Bronchial epithelial cell (primary cell): ENCODE data around the gene RGS10. TPM values are rescaled to one million over a fixed set of nuclear protein-coding genes. Genes with fewer than 3 reads are reported as not detected.

Source experiments
- DNase-seq: peaks from one replicate; pipeline ENCODE4 v3.0.0-alpha.2; 2010; ENCODE audit warnings: low read depth
- FAIRE-seq: peaks from 2 replicates; lab custom pipeline; 2011; peaks lifted over from hg19 to GRCh38; lab: Jason Lieb, UNC
- H3K27me3 ChIP-seq: 2 replicates; pipeline ENCODE4 v1.5.1; 2011; ENCODE audit warnings: low read length; ENCODE audit not compliant: control insufficient read depth, insufficient read depth
- H3K36me3 ChIP-seq: 2 replicates; pipeline ENCODE4 v1.5.1; 2011; ENCODE audit warnings: low read length; ENCODE audit not compliant: control insufficient read depth, insufficient read depth
- H3K4me3 ChIP-seq: 2 replicates; pipeline ENCODE4 v1.5.1; 2011; ENCODE audit warnings: mild to moderate bottlenecking, low read depth, low read length, control low read depth
- CTCF ChIP-seq: IDR thresholded peaks from 2 replicates; pipeline ENCODE4 v1.5.1; 2011; ENCODE audit warnings: mild to moderate bottlenecking, moderate library complexity, low read length, control low read depth, inconsistent platforms; ENCODE audit not compliant: insufficient read depth, severe bottlenecking
- total RNA-seq: library from RNA; depleted of rRNA; stranded (reverse); fragments of >200 nt; gene quantifications from 2 replicates; pipeline ENCODE4 v1.2.1, GENCODE V29; 2014

RGS10 gene
- total RNA-seq, 1 donor from 2014 or later = 35.5 TPM

GRCh38 chr10:119460369-119461195 is 81.9 kb downstream of the RGS10 start:
- no peak for FAIRE-seq

DNA sequence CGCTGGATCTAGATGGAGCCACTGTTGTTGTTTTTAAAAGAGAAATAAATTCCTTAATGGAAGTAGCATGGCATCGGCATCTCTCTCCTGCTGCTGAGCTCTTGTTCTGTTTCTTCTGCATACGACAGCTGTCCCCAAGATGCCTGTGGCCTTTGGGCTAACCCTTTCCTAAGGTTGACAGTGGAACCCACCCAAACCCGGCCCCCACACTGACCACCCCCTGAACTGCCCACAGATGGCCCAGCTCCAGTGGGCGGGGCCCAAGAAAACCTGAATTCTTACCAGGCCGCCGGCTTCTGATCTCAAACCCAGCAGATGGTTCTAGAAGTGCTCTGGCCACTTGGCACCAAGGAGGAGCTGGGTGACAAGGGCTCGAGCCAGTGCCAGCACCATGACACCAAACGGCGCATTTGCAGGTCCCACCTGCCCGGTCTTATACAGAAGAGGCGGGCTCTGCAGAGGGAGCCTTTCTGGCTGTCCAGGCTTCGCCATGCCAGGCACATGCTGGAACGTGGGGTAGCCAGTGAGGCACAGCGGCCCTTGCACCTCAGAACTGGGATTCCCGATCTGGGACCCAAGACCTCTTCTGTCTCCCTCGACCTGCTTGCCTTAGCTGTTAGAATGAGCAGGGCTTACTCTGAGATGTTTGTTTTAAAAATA is 82.7 kb downstream of the RGS10 start:
- Histone ChIP-seq H3K36me3 (no peaks in the 10 kb centered on the region), H3K27me3 (no peaks in the 10 kb centered on the region), H3K4me3 (no peak overlapping the region)
- FAIRE-seq (no peak), DNase-seq (no peak)
- TF ChIP-seq CTCF = no peak

More at GRCh38 chr10:119460369-119461195, 81.9 kb downstream of the RGS10 start:
- Histone ChIP-seq H3K27me3 (no peaks in the 10 kb centered on the region), H3K36me3 (no peaks in the 10 kb centered on the region), H3K4me3 (no peak overlapping the region)
- no peak for DNase-seq
- no peak for TF ChIP-seq CTCF

- DNase-seq (no peak), FAIRE-seq (no peak)
- no peak for TF ChIP-seq CTCF
- no peak overlapping the region for H3K4me3 ChIP-seq
- no peaks in the 10 kb centered on the region for H3K27me3 ChIP-seq
- H3K36me3 ChIP-seq = no peaks in the 10 kb centered on the region
Observed at GRCh38 chr10:119457966-119458766, 84.4 kb downstream of the RGS10 start.

GRCh38 chr10:119456435-119456810 is 86.1 kb downstream of the RGS10 start:
- Histone ChIP-seq H3K4me3 (no peak overlapping the region), H3K27me3 (no peaks in the 10 kb centered on the region), H3K36me3 (no peaks in the 10 kb centered on the region)
- no peak for FAIRE-seq
- no peak for TF ChIP-seq CTCF
- no peak for DNase-seq

DNA sequence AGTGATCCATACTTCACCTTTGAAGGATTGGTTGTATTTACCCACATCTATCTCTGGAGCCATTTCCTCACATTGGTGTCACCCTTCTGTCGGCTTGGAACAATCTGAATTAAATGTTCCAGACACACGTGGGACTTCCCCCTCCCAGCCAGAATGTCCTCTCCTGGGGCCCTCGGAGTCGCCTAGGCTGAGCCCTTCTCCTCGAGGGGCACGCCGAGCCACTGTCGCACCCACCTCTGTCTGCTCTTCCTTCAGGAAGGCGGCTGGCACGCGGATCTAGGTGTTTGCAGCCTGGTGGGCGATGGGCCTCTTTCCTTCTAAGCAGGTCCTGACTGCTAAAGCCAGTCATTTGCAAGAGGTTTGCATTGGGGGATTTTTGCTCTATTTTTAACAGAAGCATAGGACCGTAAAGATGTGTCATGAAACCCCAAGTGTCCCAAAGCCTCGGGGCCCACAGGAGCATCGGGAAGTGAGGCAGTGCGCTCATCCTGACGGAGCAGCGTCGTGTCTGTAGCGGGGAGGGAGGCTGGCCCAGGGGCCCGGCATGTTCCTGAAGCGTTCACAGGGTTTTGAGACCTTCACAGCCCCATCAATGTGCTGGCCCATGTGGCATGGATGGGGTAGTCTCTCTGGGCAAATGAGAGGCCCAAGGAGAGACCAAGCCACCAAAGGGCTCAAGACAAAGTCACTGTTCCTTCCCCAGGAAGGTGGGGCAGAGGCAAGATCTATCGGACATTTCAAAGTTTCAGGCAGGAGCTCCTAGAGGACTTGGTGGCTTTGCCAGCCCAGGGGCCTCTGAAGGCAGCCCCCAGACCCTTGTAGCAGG is 86.7 kb downstream of the RGS10 start:
- FAIRE-seq (peak; percentile 47), DNase-seq (no peak)
- Histone ChIP-seq H3K27me3 (no peaks in the 10 kb centered on the region), H3K4me3 (no peak overlapping the region), H3K36me3 (no peaks in the 10 kb centered on the region)
- TF ChIP-seq CTCF = no peak
